Subcutaneous abdominal adipose tissue (tissue), 5 donors: Measurements from ENCODE around the gene IGSF23.
"Not testable (repeated sequence)": the region's sequence is repeated elsewhere in the genome, so short reads cannot be mapped to it uniquely, and the experiment has no call there.

Experiments
- H3K27ac ChIP-seq: one replicate; pipeline ENCODE4 v1.7.0; 2013; ENCODE audit warnings: low read depth, mild to moderate bottlenecking, inconsistent platforms, low read length, moderate library complexity
- H3K27me3 ChIP-seq, 5 donors: one replicate each; pipeline ENCODE4 v1.7.0; 2013; ENCODE audit warnings: low read length in 5 of 5, inconsistent platforms in 1 of 5; ENCODE audit not compliant: control insufficient read depth in 5 of 5, insufficient read depth in 4 of 5
- H3K36me3 ChIP-seq, 5 donors: one replicate each; pipeline ENCODE4 v1.7.0; 2013; ENCODE audit warnings: low read length in 5 of 5; ENCODE audit not compliant: control insufficient read depth in 5 of 5, insufficient read depth in 5 of 5
- H3K4me1 ChIP-seq, 5 donors: one replicate each; pipeline ENCODE4 v1.7.0; 2013; ENCODE audit warnings: low read length in 5 of 5, mild to moderate bottlenecking in 3 of 5, moderate library complexity in 1 of 5; ENCODE audit not compliant: control insufficient read depth in 5 of 5, insufficient read depth in 5 of 5
- H3K4me3 ChIP-seq, 5 donors: one replicate each; pipeline ENCODE4 v1.7.0; 2013; ENCODE audit warnings: low read length in 5 of 5, low read depth in 1 of 5
- H3K9ac ChIP-seq, 5 donors: one replicate each; pipeline ENCODE4 v1.7.0; 2013; ENCODE audit warnings: low read length in 5 of 5, mild to moderate bottlenecking in 4 of 5, moderate library complexity in 3 of 5
- H3K9me3 ChIP-seq, 5 donors: one replicate each; pipeline ENCODE4 v1.7.0; 2013; ENCODE audit warnings: low read length in 5 of 5; ENCODE audit not compliant: control insufficient read depth in 5 of 5
- donor health status: healthy.
- donor health status: healthy.
- donor health status: healthy.
- donor health status: healthy.
- donor health status: healthy.

The IGSF23 gene

GRCh38 chr19:44661904-44662303 is 48.5 kb downstream of the IGSF23 start:
- H3K4me3 ChIP-seq = no peak overlapping the region
- peaks cover 0 to 6% (median 3%) of the 10 kb centered on the region in 5 donors for H3K4me1 ChIP-seq
- H3K9ac ChIP-seq = no peak overlapping the region
- H3K27me3 ChIP-seq = no peaks in the 10 kb centered on the region
- H3K36me3 ChIP-seq = peaks cover 0 to 59% (median 52%) of the 10 kb centered on the region in 5 donors
- no peak overlapping the region for H3K27ac ChIP-seq
- no peaks in the 10 kb centered on the region for H3K9me3 ChIP-seq

GRCh38 chr19:44662691-44663385 is 49.5 kb downstream of the IGSF23 start:
- Histone ChIP-seq H3K9ac (no peak overlapping the region), H3K27me3 (no peaks in the 10 kb centered on the region), H3K4me3 (no peak overlapping the region), H3K36me3 (peaks cover 0 to 55% (median 48%) of the 10 kb centered on the region in 5 donors), H3K27ac (no peak overlapping the region), H3K4me1 (no peaks in the 10 kb centered on the region), H3K9me3 (no peaks in the 10 kb centered on the region)

- H3K27me3 ChIP-seq = no peaks in the 10 kb centered on the region
- H3K27ac ChIP-seq = no peak overlapping the region
- no peak overlapping the region for H3K4me3 ChIP-seq
- peaks cover 0 to 43% (median 39%) of the 10 kb centered on the region in 5 donors for H3K36me3 ChIP-seq
- H3K4me1 ChIP-seq = no peaks in the 10 kb centered on the region
- H3K9ac ChIP-seq = no peak overlapping the region
- H3K9me3 ChIP-seq = no peaks in the 10 kb centered on the region
These were observed 50.6 kb downstream of the IGSF23 start for GRCh38 chr19:44663996-44664395.

- Histone ChIP-seq H3K36me3 (peaks cover 0 to 34% (median 32%) of the 10 kb centered on the region in 5 donors), H3K9ac (no peak overlapping the region), H3K27ac (no peak overlapping the region)
These were observed 51.6 kb downstream of the IGSF23 start for GRCh38 chr19:44664976-44665375.

GRCh38 chr19:44666852-44667556 is 53.6 kb downstream of the IGSF23 start:
- H3K27me3 ChIP-seq = no peaks in the 10 kb centered on the region
- no peaks in the 10 kb centered on the region for H3K9me3 ChIP-seq
- H3K4me1 ChIP-seq = no peaks in the 10 kb centered on the region
- H3K4me3 ChIP-seq = no peak overlapping the region
- H3K36me3 ChIP-seq = peaks cover 0 to 16% (median 14%) of the 10 kb centered on the region in 5 donors
- no peak overlapping the region for H3K27ac ChIP-seq
- no peak overlapping the region for H3K9ac ChIP-seq

More at GRCh38 chr19:44664976-44665375, 51.6 kb downstream of the IGSF23 start:
- H3K4me1 ChIP-seq = no peaks in the 10 kb centered on the region
- H3K4me3 ChIP-seq = no peak overlapping the region
- H3K9me3 ChIP-seq = no peaks in the 10 kb centered on the region
- no peaks in the 10 kb centered on the region for H3K27me3 ChIP-seq

- Histone ChIP-seq H3K4me3 (no peak overlapping the region), H3K27ac (no peak overlapping the region), H3K4me1 (no peaks in the 10 kb centered on the region), H3K9ac (no peak overlapping the region), H3K36me3 (no peaks in the 10 kb centered on the region), H3K9me3 (peaks cover 0 to 4% (median 0%) of the 10 kb centered on the region in 5 donors), H3K27me3 (no peaks in the 10 kb centered on the region)
These were observed 55.8 kb downstream of the IGSF23 start for GRCh38 chr19:44668985-44669764.

GRCh38 chr19:44670027-44670426 is 56.7 kb downstream of the IGSF23 start:
- not testable (repeated sequence) for H3K4me1 ChIP-seq, H3K4me3 ChIP-seq, H3K27ac ChIP-seq, H3K27me3 ChIP-seq, H3K9ac ChIP-seq, H3K36me3 ChIP-seq, H3K9me3 ChIP-seq

- Histone ChIP-seq H3K9ac (no peak within 1 kb of the TSS), H3K9me3 (peaks cover 0 to 4% (median 0%) of the 10 kb centered on the region in 5 donors), H3K27me3 (no peaks in the 10 kb centered on the region), H3K4me1 (no peaks in the 10 kb centered on the region), H3K36me3 (no peaks in the 10 kb centered on the region), H3K4me3 (no peak within 1 kb of the TSS), H3K27ac (no peak within 1 kb of the TSS)
These were observed 58.0 kb downstream of the IGSF23 start, which contains the start of gene CEACAM19 for GRCh38 chr19:44671400-44671799. Gene CEACAM19, plus strand, starts transcription at chr19:44671482. Its CDS starts 450 bp downstream, at chr19:44671932.

- peaks cover 0 to 3% (median 0%) of the 10 kb centered on the region in 5 donors for H3K4me1 ChIP-seq
- H3K4me3 ChIP-seq = no peak overlapping the region
- H3K9me3 ChIP-seq = peaks cover 0 to 4% (median 0%) of the 10 kb centered on the region in 5 donors
- no peak overlapping the region for H3K27ac ChIP-seq
- H3K36me3 ChIP-seq = no peaks in the 10 kb centered on the region
- H3K27me3 ChIP-seq = no peaks in the 10 kb centered on the region
- no peak overlapping the region for H3K9ac ChIP-seq
These were observed 58.9 kb downstream of the IGSF23 start for GRCh38 chr19:44672226-44672625.
